Stimulated activated naive CD4-positive, alpha-beta T cell treated with Interleukin-2 at 50 U/mL for 16 hours (primary cell): ENCODE data around the gene MAML3.

ENCODE experiments used
- DNase-seq: peaks from one replicate; lab custom pipeline; 2025; lab: John Stamatoyannopoulos, UW

MAML3 gene

GRCh38 chr4:139809757-139810140 is 344.2 kb downstream of the MAML3 start:
- DNase-seq, result no peak

- DNase-seq, result no peak
Observed at GRCh38 chr4:139808808-139809756, 344.9 kb downstream of the MAML3 start.

- no peak for DNase-seq
Observed at GRCh38 chr4:139808381-139808807, 345.6 kb downstream of the MAML3 start.

- no peak for DNase-seq
Observed at GRCh38 chr4:139807483-139807882, 346.5 kb downstream of the MAML3 start.

- no peak for DNase-seq
Observed at GRCh38 chr4:139806929-139807328, 347.1 kb downstream of the MAML3 start.

GRCh38 chr4:139802931-139803330 is 351.1 kb downstream of the MAML3 start:
- no peak for DNase-seq

- no peak for DNase-seq
Observed at GRCh38 chr4:139802488-139802887, 351.5 kb downstream of the MAML3 start.

GRCh38 chr4:139801895-139802294 is 352.1 kb downstream of the MAML3 start:
- DNase-seq, result no peak

- no peak for DNase-seq
Observed at GRCh38 chr4:139800082-139800481, 353.9 kb downstream of the MAML3 start.

GRCh38 chr4:139799615-139800014 is 354.4 kb downstream of the MAML3 start:
- no peak for DNase-seq

- DNase-seq, result no peak
Observed at GRCh38 chr4:139798456-139798855, 355.5 kb downstream of the MAML3 start.

- no peak for DNase-seq
Observed at GRCh38 chr4:139797287-139797686, 356.7 kb downstream of the MAML3 start.

GRCh38 chr4:139795527-139796314 is 358.3 kb downstream of the MAML3 start:
- DNase-seq, result no peak

- no peak for DNase-seq
Observed at GRCh38 chr4:139794158-139794954, 359.6 kb downstream of the MAML3 start.

- no peak for DNase-seq
Observed at GRCh38 chr4:139791681-139792080, 362.3 kb downstream of the MAML3 start.

GRCh38 chr4:139790291-139790690 is 363.7 kb downstream of the MAML3 start:
- DNase-seq, result no peak

- DNase-seq, result no peak
Observed at GRCh38 chr4:139789096-139789654, 364.8 kb downstream of the MAML3 start.

- no peak for DNase-seq
Observed at GRCh38 chr4:139786494-139787354, 367.3 kb downstream of the MAML3 start.

- DNase-seq, result no peak
Observed at GRCh38 chr4:139785356-139785755, 368.6 kb downstream of the MAML3 start.

- DNase-seq, result no peak
Observed at GRCh38 chr4:139783741-139784484, 370.1 kb downstream of the MAML3 start.
